Adipocyte (in vitro differentiated cells): ENCODE data around the gene GRK6.

Source experiments
- DNase-seq: peaks from one replicate; pipeline ENCODE4 v3.0.0-alpha.2; 2015; ENCODE audit warnings: low read depth
- H3K27me3 ChIP-seq: replicated peaks from 2 replicates; pipeline ENCODE4 v1.7.0; 2013; ENCODE audit warnings: mild to moderate bottlenecking, low read length, moderate library complexity; ENCODE audit not compliant: control insufficient read depth, insufficient read depth
- H3K36me3 ChIP-seq: 2 replicates; pipeline ENCODE4 v1.7.0; 2013; ENCODE audit warnings: low read length, mild to moderate bottlenecking, moderate library complexity; ENCODE audit not compliant: control insufficient read depth, insufficient read depth, severe bottlenecking
- H3K4me1 ChIP-seq: 2 replicates; pipeline ENCODE4 v1.7.0; 2013; ENCODE audit warnings: mild to moderate bottlenecking, low read length, moderate library complexity; ENCODE audit not compliant: control insufficient read depth, insufficient read depth
- H3K4me3 ChIP-seq: 2 replicates; pipeline ENCODE4 v1.7.0; 2013; ENCODE audit warnings: mild to moderate bottlenecking, low read length, moderate library complexity
- H3K9ac ChIP-seq: 2 replicates; pipeline ENCODE4 v1.7.0; 2013; ENCODE audit warnings: mild to moderate bottlenecking, low read length, moderate library complexity
- H3K9me3 ChIP-seq: 2 replicates; pipeline ENCODE4 v1.7.0; 2013; ENCODE audit warnings: mild to moderate bottlenecking, low read length, moderate library complexity; ENCODE audit not compliant: control insufficient read depth

Gene GRK6

DNA sequence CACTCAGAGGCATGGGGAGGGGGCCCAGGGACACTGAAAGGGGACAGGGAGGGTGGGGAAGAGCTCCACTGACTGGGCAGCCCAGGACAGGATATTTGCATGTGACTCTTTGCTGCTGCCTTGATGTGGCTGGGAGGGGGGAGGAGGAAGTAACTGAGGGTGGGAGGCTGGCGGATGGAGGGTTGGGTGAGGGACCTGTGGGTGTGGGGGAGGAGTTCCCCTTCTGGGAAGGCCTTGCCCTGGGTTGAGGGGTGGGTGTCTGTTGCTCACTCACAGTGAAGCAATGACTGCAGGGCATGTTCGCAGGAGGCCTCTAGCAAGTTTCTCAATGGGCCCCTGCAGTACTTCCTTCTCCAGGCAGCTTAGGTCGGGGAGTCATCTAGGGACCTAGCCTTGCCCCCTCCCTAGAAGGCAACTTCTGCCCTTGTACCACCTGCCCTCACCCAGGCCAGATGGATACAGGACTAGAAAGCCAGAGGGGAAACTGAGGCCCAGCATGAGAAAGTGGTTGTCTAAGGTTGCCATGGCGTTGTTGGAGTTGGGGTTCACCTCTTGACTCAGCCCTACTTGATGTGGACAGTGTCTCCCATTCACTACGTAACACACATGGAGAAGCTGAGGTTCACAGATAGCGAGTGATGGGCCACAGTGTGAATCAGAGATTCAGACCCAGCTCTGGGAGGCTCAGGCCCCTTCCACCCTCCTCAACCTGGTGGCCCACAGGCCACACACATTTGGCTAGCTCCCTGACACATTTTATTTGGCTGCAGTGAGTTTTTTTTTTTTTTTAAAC, 3.0 kb downstream of the GRK6 start:
- Histone ChIP-seq H3K4me1 (peaks cover 18% of the 10 kb centered on the region), H3K4me3 (no peak overlapping the region), H3K9me3 (no peaks in the 10 kb centered on the region), H3K9ac (no peak overlapping the region), H3K27me3 (no peaks in the 10 kb centered on the region), H3K36me3 (peaks cover 10% of the 10 kb centered on the region)
- no peak for DNase-seq

DNA sequence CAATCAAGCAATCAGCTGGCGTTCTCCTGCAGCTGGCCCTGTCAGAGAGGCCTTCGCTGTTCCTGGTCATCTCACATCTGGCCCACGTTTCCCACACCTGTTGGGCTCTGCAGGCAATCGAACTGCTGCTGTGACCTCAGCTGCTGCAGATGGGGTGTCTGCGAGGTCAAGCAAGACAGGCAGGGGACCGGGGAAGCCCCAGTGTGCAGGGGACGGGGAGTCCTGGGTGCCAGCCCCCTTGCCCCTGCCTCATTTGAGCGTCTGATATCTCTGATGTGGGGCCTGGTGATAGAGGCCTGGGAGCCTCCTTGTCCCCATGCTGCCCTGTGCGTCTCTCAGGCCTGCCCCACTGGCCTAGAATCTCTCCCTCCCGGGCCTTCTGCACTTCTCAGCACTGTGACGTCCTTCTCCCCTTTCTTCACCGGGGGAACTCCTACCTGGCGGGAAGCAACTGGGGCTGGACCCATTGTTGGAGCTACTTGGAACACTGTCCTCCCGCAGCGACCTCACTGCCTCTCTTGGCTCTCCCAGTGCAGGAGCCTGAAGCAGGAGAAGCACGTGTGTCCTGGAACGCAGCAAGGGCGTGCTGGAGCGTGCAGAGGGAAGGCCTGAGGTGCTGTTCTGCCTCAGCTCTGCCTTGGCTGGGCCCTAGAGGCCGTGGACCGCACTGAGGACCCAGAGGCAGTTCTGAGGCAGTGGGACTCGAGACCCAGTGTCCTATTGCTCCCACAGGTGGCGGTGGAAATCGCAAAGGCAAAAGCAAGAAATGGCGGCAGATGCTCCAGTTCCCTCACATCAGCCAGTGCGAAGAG, 3.9 kb downstream of the GRK6 start:
- Histone ChIP-seq H3K9ac (no peak overlapping the region), H3K4me1 (peaks cover 16% of the 10 kb centered on the region), H3K9me3 (no peaks in the 10 kb centered on the region), H3K36me3 (peaks cover 16% of the 10 kb centered on the region), H3K27me3 (no peaks in the 10 kb centered on the region), H3K4me3 (no peak overlapping the region)
- DNase-seq, result no peak

DNA sequence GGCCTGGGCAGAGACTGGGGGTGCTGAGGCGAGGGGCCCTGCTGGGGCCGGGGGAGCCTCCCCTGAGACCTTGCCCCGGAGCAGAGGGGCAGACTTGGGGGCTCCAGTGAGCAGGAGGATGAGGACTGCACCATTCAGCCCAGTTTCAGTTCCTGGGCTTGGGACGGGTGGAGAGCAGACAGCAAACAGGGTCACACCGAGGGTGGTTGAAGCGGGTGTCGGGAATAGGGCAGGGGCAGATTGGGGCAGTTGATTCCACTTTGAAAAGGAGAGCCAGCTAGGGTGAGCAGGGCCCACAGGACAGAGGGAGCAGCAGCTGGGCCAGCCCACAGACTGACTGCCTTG, 4.5 kb downstream of the GRK6 start:
- H3K4me3 ChIP-seq, result no peak overlapping the region
- no peaks in the 10 kb centered on the region for H3K27me3 ChIP-seq
- no peak for DNase-seq
- peaks cover 12% of the 10 kb centered on the region for H3K4me1 ChIP-seq
- no peaks in the 10 kb centered on the region for H3K9me3 ChIP-seq
- peaks cover 19% of the 10 kb centered on the region for H3K36me3 ChIP-seq
- H3K9ac ChIP-seq, result no peak overlapping the region

DNA sequence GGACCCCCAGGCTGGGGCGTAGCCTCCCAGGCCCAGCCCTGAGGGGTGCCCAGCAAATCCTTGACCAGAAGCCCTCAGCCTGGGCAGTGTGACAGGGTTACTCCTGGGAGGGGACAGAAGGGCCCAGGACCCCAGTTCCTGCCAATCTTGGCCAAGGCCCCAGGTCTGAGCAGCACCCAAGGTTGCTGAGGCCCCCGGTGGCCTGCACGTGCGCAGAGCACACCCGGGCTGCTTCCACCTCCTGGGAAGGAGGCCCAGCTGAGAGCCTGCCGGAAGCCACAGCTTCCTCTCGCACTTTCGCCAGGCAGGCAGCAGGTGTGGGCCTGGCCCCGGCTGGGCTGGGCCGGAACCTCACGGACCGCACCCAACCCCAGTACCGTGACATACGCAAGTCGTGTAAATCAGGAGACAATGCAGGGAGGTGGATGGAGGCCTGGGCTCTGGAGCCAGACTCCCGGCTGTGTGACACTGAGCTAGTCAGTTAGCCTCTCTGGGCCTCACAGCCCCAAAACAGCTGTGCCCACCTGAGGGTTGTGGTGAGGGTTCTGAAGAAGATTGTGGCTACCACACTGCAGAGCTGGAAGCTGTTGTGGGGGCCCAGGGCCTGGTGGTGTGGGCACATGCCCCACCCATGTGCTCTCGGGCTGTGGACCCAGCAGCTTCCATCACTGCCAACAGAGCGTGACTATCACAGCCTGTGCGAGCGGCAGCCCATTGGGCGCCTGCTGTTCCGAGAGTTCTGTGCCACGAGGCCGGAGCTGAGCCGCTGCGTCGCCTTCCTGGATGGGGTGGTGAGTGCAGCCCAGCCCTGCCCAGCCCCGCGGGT, 5.1 kb downstream of the GRK6 start:
- Histone ChIP-seq H3K36me3 (peaks cover 22% of the 10 kb centered on the region), H3K27me3 (no peaks in the 10 kb centered on the region), H3K9ac (no peak overlapping the region), H3K9me3 (no peaks in the 10 kb centered on the region), H3K4me1 (peaks cover 12% of the 10 kb centered on the region), H3K4me3 (no peak overlapping the region)
- no peak for DNase-seq

GRCh38 chr5:177432143-177432838, 5.8 kb downstream of the GRK6 start:
- Histone ChIP-seq H3K9ac (no peak overlapping the region), H3K36me3 (peaks cover 23% of the 10 kb centered on the region)
- no peak for DNase-seq

DNA sequence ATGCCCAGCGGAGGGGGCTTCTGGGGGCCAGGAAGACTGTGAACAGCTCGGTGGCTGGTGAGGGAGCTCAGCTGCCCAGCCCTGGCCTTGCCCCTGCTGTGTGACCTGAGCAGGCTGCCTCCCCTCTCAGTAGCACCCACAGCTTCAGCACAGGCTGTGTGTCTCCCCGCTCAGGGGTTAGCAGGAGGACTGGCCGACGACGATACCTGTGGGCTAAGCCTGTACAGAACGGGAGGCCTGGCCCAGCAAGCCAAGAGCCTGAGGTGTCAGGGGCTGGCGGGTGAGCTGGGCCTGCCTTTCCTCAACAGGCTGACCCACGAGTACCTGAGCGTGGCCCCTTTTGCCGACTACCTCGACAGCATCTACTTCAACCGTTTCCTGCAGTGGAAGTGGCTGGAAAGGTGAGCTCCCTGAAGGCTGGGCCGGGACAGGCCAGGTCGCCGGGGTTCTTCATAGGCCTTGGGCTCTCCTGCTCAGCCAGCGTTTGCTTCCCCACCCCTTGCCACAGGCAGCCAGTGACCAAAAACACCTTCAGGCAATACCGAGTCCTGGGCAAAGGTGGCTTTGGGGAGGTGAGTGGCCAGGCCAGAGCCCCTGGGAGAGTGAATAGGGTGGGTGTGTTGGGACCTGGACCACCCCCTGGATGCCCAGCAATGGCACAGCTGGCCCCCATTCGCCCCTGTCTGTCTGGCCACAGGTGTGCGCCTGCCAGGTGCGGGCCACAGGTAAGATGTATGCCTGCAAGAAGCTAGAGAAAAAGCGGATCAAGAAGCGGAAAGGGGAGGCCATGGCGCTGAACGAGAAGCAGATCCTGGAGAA, 6.6 kb downstream of the GRK6 start:
- H3K4me3 ChIP-seq, result no peak overlapping the region
- no peak for DNase-seq
- H3K27me3 ChIP-seq, result no peaks in the 10 kb centered on the region
- peaks cover under 1% of the 10 kb centered on the region for H3K4me1 ChIP-seq
- peaks cover 26% of the 10 kb centered on the region for H3K36me3 ChIP-seq
- no peak overlapping the region for H3K9ac ChIP-seq
- no peaks in the 10 kb centered on the region for H3K9me3 ChIP-seq

More at GRCh38 chr5:177432143-177432838, 5.8 kb downstream of the GRK6 start:
- Histone ChIP-seq H3K4me3 (no peak overlapping the region), H3K27me3 (no peaks in the 10 kb centered on the region), H3K4me1 (peaks cover 9% of the 10 kb centered on the region), H3K9me3 (no peaks in the 10 kb centered on the region)

GRCh38 chr5:177433658-177434217, 7.3 kb downstream of the GRK6 start:
- Histone ChIP-seq H3K36me3 (peaks cover 26% of the 10 kb centered on the region), H3K27me3 (no peaks in the 10 kb centered on the region), H3K4me3 (no peak overlapping the region), H3K4me1 (no peaks in the 10 kb centered on the region), H3K9me3 (no peaks in the 10 kb centered on the region), H3K9ac (no peak overlapping the region)
- no peak for DNase-seq

DNA sequence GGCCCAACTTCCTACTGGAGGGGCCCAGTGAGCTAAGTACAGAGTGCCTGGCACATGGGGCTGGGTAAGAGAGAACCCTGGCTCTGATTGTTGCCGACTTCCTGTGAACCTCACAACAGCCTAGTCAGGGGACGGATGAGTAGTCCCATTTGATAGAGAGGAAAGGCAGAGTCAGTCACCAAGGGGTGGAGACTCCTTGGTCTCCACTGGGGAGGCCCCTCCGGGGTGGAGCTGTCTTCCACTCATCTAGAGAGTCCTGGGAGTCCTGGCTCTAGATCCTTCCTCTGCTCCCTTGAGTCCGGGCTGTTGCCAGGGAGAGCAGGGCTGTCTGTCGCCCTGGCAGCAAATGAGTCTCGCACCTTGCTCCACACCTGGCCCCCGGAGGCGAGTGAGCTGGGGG, 8.0 kb downstream of the GRK6 start:
- Histone ChIP-seq H3K27me3 (no peaks in the 10 kb centered on the region), H3K4me1 (no peaks in the 10 kb centered on the region), H3K9ac (no peak overlapping the region), H3K9me3 (no peaks in the 10 kb centered on the region), H3K36me3 (peaks cover 26% of the 10 kb centered on the region), H3K4me3 (no peak overlapping the region)
- DNase-seq, result no peak

GRCh38 chr5:177434942-177435738, 8.7 kb downstream of the GRK6 start:
- no peak for DNase-seq
- H3K4me1 ChIP-seq, result no peaks in the 10 kb centered on the region
- H3K27me3 ChIP-seq, result no peaks in the 10 kb centered on the region
- H3K4me3 ChIP-seq, result no peak overlapping the region
- H3K36me3 ChIP-seq, result peaks cover 26% of the 10 kb centered on the region
- H3K9ac ChIP-seq, result no peak overlapping the region
- H3K9me3 ChIP-seq, result no peaks in the 10 kb centered on the region
